Calu3 (cell line): ENCODE measurements around the gene HRH2. TPM values are rescaled to one million over a fixed set of nuclear protein-coding genes. Genes with fewer than 3 reads are reported as not detected.

ENCODE experiments used
- BruUV-seq: library from RNA; stranded (reverse); fragments of 400-500 nt; replicated peaks from 2 replicates; lab custom pipeline; 2021; lab: Mats Ljungman, UMichigan
- CTCF ChIA-PET: fragments of 300-600 bp; sonication (Branson Sonifier 250); formaldehyde crosslinking; loops from one replicate; lab custom pipeline; 2022; ENCODE audit warnings: antibody characterized with exemption; lab: Charles Lee
- DNase-seq: peaks from one replicate; pipeline ENCODE4 v3.0.0; 2022
- H3K27ac Mint-ChIP-seq: one replicate; pipeline ENCODE4 v1.8.0; 2022; ENCODE audit warnings: mixed read lengths; ENCODE audit not compliant: unreplicated experiment
- H3K27me3 Mint-ChIP-seq: one replicate; pipeline ENCODE4 v1.8.0; 2022; ENCODE audit warnings: mixed read lengths; ENCODE audit not compliant: unreplicated experiment
- H3K36me3 Mint-ChIP-seq: one replicate; pipeline ENCODE4 v1.8.0; 2022; ENCODE audit warnings: mild to moderate bottlenecking, moderate library complexity, mixed read lengths; ENCODE audit not compliant: insufficient read depth, unreplicated experiment
- H3K4me1 Mint-ChIP-seq: one replicate; pipeline ENCODE4 v1.8.0; 2022; ENCODE audit warnings: mild to moderate bottlenecking, low read depth, mixed read lengths; ENCODE audit not compliant: unreplicated experiment
- H3K4me3 Mint-ChIP-seq: one replicate; pipeline ENCODE4 v1.8.0; 2022; ENCODE audit warnings: mild to moderate bottlenecking, low read depth, moderate library complexity, mixed read lengths; ENCODE audit not compliant: unreplicated experiment
- H3K9me3 Mint-ChIP-seq: one replicate; pipeline ENCODE4 v1.8.0; 2022; ENCODE audit warnings: low read depth, mixed read lengths; ENCODE audit not compliant: unreplicated experiment
- intact Hi-C: fragments of 100-400 bp; cut with micrococcal nuclease; formaldehyde crosslinking; loops from one replicate; pipeline ENCODE4 v1.10.0; 2022; ENCODE audit not compliant: unreplicated experiment
- total RNA-seq: library from RNA; stranded (reverse); gene quantifications from 2 replicates; pipeline ENCODE4 v1.2.3, GENCODE V29; 2022
- TF ChIP-seq, protein P1 (sequence below): fragments of 200-600 bp; IDR thresholded peaks from one replicate; pipeline ENCODE4 v1.8.0; 2022; ENCODE audit warnings: antibody characterized with exemption; ENCODE audit not compliant: unreplicated experiment

Gene HRH2
- total RNA-seq, 1 experiment from 2014 or later: not detected

GRCh38 chr5:175652741-175653663 lies 4.9 kb upstream of the HRH2 start:
- H3K36me3 Mint-ChIP-seq: no peaks in the 10 kb centered on the region
- H3K4me3 Mint-ChIP-seq: no peak overlapping the region
- CTCF ChIA-PET: no interaction called here
- DNase-seq: no peak
- TF ChIP-seq, protein P1, sequence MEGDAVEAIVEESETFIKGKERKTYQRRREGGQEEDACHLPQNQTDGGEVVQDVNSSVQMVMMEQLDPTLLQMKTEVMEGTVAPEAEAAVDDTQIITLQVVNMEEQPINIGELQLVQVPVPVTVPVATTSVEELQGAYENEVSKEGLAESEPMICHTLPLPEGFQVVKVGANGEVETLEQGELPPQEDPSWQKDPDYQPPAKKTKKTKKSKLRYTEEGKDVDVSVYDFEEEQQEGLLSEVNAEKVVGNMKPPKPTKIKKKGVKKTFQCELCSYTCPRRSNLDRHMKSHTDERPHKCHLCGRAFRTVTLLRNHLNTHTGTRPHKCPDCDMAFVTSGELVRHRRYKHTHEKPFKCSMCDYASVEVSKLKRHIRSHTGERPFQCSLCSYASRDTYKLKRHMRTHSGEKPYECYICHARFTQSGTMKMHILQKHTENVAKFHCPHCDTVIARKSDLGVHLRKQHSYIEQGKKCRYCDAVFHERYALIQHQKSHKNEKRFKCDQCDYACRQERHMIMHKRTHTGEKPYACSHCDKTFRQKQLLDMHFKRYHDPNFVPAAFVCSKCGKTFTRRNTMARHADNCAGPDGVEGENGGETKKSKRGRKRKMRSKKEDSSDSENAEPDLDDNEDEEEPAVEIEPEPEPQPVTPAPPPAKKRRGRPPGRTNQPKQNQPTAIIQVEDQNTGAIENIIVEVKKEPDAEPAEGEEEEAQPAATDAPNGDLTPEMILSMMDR: no peak
- intact Hi-C loops: no loop called here
- BruUV-seq: no TSS peak
- peaks cover 4% of the 10 kb centered on the region for H3K9me3 Mint-ChIP-seq
- no peaks in the 10 kb centered on the region for H3K4me1 Mint-ChIP-seq
- peaks cover 49% of the 10 kb centered on the region for H3K27me3 Mint-ChIP-seq
- no peak overlapping the region for H3K27ac Mint-ChIP-seq

- peaks cover 53% of the 10 kb centered on the region for H3K27me3 Mint-ChIP-seq
- H3K36me3 Mint-ChIP-seq: no peaks in the 10 kb centered on the region
- H3K4me3 Mint-ChIP-seq: no peak overlapping the region
- no peak for DNase-seq
- TF ChIP-seq, protein P1: no peak
- no peak overlapping the region for H3K27ac Mint-ChIP-seq
- intact Hi-C loops: no loop called here
- CTCF ChIA-PET: no interaction called here
- peaks cover 4% of the 10 kb centered on the region for H3K9me3 Mint-ChIP-seq
- no TSS peak for BruUV-seq
- no peaks in the 10 kb centered on the region for H3K4me1 Mint-ChIP-seq
Measured at GRCh38 chr5:175653763-175654162, 4.1 kb upstream of the HRH2 start.

DNA sequence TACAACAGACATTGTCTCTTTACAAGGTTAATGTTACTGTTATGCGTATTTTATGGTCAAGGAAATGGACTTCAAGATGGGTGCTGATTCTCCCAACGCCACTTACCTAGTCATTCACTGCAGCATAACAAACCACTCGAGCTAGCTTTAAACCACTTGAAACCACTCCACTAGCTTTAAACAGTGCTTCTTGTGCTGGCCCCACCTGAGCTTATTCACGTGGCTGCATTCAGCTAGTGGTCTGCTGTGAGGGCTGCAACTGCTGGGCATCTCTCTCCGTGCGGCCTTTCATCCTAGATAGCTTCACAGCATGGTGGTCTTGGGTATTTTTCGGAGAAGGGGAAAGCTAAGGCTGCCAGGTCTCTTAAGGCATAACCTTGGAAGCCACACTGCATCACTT lies 3.5 kb upstream of the HRH2 start:
- DNase-seq: no peak
- TF ChIP-seq, protein P1: no peak
- BruUV-seq: no TSS peak
- Mint-ChIP-seq H3K36me3 (no peaks in the 10 kb centered on the region), H3K4me1 (no peaks in the 10 kb centered on the region), H3K27ac (no peak overlapping the region), H3K9me3 (peaks cover 4% of the 10 kb centered on the region), H3K27me3 (peaks cover 53% of the 10 kb centered on the region), H3K4me3 (no peak overlapping the region)
- CTCF ChIA-PET: no interaction called here
- intact Hi-C loops: no loop called here

GRCh38 chr5:175654807-175655206 lies 3.1 kb upstream of the HRH2 start:
- H3K9me3 Mint-ChIP-seq: peaks cover 4% of the 10 kb centered on the region
- DNase-seq: no peak
- no peaks in the 10 kb centered on the region for H3K36me3 Mint-ChIP-seq
- BruUV-seq: no TSS peak
- H3K27me3 Mint-ChIP-seq: peaks cover 53% of the 10 kb centered on the region
- intact Hi-C loops: no loop called here
- H3K4me1 Mint-ChIP-seq: no peaks in the 10 kb centered on the region
- TF ChIP-seq, protein P1: no peak
- H3K4me3 Mint-ChIP-seq: no peak overlapping the region
- H3K27ac Mint-ChIP-seq: no peak overlapping the region
- CTCF ChIA-PET: no interaction called here
